GM12891 (cell line): ENCODE measurements around the gene UBP1.
"Not testable (repeated sequence)": the region's sequence is repeated elsewhere in the genome, so short reads cannot be mapped to it uniquely, and the experiment has no call there.

ENCODE experiments used
- POLR2A ChIP-seq: IDR thresholded peaks from 2 replicates; pipeline ENCODE4 v1.6.1; 2011; ENCODE audit warnings: low read depth, low read length, control low read depth
- POLR2AphosphoS5 ChIP-seq: IDR thresholded peaks from 2 replicates; pipeline ENCODE4 v1.6.1; 2011; ENCODE audit warnings: low read depth, low read length, control low read depth
- SPI1 ChIP-seq: IDR thresholded peaks from 2 replicates; pipeline ENCODE4 v1.6.1; 2011; ENCODE audit warnings: low read depth, low read length, control low read depth

- TF ChIP-seq POLR2A, SPI1, POLR2AphosphoS5: not testable (repeated sequence)
Measured at GRCh38 chr3:33447256-33447625, 7.0 kb upstream of the UBP1 start.
